GM12875 (cell line): ENCODE results near the gene C6orf136.

ENCODE experiments used
- H3K4me3 ChIP-seq: one replicate; pipeline ENCODE4 v1.5.1; 2011; ENCODE audit warnings: low read depth, low read length, control low read depth
- TF ChIP-seq, protein P1 (sequence below): IDR thresholded peaks from 2 replicates; pipeline ENCODE4 v1.5.1; 2011; ENCODE audit warnings: low read depth, mild to moderate bottlenecking, control low read depth, inconsistent platforms, low read length, moderate library complexity, borderline replicate concordance; ENCODE audit not compliant: insufficient read depth

The C6orf136 gene

GRCh38 chr6:30616811-30617564 lies 29.9 kb upstream of the C6orf136 start, which contains the start of gene PPP1R10:
PPP1R10 (minus strand) TSS chr6:30617243; CDS start chr6:30609944, 7,299 bp downstream.
- peak within 1 kb of the TSS; percentile 81 for H3K4me3 ChIP-seq
- TF ChIP-seq, protein P1, sequence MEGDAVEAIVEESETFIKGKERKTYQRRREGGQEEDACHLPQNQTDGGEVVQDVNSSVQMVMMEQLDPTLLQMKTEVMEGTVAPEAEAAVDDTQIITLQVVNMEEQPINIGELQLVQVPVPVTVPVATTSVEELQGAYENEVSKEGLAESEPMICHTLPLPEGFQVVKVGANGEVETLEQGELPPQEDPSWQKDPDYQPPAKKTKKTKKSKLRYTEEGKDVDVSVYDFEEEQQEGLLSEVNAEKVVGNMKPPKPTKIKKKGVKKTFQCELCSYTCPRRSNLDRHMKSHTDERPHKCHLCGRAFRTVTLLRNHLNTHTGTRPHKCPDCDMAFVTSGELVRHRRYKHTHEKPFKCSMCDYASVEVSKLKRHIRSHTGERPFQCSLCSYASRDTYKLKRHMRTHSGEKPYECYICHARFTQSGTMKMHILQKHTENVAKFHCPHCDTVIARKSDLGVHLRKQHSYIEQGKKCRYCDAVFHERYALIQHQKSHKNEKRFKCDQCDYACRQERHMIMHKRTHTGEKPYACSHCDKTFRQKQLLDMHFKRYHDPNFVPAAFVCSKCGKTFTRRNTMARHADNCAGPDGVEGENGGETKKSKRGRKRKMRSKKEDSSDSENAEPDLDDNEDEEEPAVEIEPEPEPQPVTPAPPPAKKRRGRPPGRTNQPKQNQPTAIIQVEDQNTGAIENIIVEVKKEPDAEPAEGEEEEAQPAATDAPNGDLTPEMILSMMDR, result no peak

GRCh38 chr6:30617565-30618269 lies 29.2 kb upstream of the C6orf136 start, which contains the start of gene MRPS18B:
MRPS18B (plus strand) TSS chr6:30617840; CDS start chr6:30617866, 26 bp downstream.
- TF ChIP-seq, protein P1, result no peak
- H3K4me3 ChIP-seq, result peak within 1 kb of the TSS; percentile 81

DNA sequence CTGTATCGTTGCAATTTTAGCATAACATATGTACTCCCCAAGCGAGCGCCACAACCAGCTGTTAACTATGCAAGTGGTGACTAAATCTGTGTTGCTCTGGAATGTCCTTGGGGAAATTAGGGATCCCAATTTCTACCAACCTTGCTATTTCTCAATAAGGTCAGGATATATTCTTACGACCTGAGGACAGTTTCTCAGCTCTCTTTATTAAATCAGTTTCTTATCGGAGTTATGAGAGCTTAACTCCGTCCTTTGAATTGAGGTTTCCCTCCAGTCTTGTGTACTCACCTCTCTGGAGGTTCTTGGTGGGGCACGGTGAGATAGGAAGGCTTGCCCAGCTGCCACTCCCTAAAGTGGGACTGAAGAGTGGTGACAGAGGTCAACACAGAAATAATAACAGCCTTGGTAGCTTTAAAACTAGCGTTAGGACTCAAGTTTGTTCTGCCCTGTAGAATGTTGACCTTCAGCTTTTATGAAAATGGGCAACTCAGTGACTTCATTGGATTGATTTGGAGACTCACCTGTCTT lies 28.6 kb upstream of the C6orf136 start:
- TF ChIP-seq, protein P1, result no peak
- peak overlapping the region; percentile 49 for H3K4me3 ChIP-seq

DNA sequence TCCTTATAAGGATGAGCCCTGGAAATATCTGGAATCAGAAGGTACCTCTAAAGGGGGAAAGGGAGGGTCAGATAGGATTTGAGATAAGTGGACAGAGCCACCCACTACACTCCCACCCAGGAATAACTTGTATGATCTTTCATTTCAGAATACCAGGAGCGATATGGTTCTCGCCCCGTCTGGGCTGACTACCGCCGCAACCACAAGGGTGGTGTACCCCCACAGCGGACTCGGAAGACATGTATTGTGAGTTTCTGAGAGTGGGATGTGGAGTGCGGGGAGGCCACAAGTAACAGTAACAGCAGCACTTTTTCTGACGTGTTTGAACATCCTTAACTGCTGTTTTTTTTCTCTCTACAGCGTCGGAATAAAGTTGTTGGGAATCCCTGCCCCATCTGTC lies 27.4 kb upstream of the C6orf136 start:
- H3K4me3 ChIP-seq, result no peak overlapping the region
- TF ChIP-seq, protein P1, result no peak

GRCh38 chr6:30625511-30625910 lies 21.4 kb upstream of the C6orf136 start:
- TF ChIP-seq, protein P1, result no peak
- no peak overlapping the region for H3K4me3 ChIP-seq

- TF ChIP-seq, protein P1, result peak; percentile 51
- peak within 1 kb of the TSS; percentile 72 for H3K4me3 ChIP-seq
Observed at GRCh38 chr6:30626484-30627366, 20.2 kb upstream of the C6orf136 start, which contains the start of gene ATAT1. ATAT1 (plus strand) TSS chr6:30626874.
